ENCODE measurements around the gene ZNF346.

The ZNF346 gene

DNA sequence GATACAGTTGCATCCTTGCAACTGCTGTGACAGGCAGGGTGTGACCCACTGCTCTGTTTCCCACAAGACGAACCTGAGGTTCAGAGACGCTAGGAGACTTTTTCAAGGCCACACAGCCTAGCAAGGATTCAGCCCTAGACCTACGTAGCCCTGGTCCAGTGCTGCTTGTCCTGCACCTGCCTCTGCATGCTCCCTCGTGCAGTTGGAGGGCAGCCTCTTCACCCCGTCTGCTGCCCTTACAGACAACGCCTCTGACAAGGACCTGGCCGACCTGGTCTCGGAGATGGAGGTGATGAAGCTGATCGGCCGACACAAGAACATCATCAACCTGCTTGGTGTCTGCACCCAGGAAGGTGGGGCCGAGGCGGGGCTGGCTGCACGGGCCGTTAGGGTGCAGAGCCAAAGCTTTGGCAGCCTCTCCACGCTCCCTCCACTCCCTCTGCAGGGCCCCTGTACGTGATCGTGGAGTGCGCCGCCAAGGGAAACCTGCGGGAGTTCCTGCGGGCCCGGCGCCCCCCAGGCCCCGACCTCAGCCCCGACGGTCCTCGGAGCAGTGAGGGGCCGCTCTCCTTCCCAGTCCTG is 72.7 kb downstream of the ZNF346 start:
- DNase-seq, result no peak

DNA sequence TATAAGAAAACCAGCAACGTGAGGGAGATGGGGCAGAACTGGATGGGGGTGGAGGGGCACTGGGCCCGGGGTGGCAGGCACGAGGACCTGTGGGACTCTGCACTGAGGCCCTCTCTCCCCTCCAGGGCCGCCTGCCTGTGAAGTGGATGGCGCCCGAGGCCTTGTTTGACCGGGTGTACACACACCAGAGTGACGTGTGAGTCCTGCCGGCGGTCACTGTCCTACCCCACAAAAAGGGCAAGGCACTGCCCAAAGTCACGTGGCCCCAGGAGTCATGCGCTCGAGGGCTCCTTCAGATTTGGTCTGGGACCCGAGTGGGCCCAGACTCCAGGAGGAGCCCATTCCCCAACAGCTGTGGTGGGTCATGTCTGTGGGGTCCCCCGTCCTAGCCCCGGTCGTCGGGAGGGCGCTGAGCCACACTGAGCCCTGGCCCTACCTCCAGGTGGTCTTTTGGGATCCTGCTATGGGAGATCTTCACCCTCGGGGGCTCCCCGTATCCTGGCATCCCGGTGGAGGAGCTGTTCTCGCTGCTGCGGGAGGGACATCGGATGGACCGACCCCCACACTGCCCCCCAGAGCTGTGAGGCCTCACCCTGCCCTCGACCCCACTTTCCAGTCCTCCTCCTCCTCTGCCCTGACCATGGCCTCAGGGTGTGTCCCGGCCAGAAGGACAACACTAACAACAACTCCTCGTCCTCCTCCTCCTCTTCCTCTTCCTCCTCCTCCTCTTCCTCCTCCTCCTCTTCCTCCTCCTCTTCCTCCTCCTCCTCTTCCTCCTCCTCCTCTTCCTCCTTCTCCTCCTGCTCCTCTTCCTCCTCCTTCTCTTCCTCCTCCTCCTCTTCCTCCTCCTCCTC is 73.9 kb downstream of the ZNF346 start:
- DNase-seq, result no peak

DNA sequence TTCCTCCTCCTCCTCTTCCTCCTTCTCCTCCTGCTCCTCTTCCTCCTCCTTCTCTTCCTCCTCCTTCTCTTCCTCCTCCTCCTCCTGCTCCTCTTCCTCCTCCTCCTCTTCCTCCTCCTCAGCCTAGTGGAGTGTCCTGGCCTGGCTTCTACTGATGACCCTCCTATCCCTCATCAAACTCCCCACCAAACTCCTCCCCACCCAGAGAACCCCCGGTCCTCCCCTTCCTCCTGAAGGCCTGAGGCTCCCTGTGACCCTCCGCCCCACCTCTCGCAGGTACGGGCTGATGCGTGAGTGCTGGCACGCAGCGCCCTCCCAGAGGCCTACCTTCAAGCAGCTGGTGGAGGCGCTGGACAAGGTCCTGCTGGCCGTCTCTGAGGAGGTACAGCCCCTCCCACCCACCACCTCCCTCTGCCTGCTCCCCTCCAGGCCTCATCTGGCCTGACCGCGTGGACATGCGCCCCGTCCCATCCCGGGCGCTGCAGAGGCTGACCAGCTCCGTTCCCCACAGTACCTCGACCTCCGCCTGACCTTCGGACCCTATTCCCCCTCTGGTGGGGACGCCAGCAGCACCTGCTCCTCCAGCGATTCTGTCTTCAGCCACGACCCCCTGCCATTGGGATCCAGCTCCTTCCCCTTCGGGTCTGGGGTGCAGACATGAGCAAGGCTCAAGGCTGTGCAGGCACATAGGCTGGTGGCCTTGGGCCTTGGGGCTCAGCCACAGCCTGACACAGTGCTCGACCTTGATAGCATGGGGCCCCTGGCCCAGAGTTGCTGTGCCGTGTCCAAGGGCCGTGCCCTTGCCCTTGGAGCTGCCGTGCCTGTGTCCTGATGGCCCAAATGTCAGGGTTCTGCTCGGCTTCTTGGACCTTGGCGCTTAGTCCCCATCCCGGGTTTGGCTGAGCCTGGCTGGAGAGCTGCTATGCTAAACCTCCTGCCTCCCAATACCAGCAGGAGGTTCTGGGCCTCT is 74.8 kb downstream of the ZNF346 start:
- DNase-seq, result no peak

DNA sequence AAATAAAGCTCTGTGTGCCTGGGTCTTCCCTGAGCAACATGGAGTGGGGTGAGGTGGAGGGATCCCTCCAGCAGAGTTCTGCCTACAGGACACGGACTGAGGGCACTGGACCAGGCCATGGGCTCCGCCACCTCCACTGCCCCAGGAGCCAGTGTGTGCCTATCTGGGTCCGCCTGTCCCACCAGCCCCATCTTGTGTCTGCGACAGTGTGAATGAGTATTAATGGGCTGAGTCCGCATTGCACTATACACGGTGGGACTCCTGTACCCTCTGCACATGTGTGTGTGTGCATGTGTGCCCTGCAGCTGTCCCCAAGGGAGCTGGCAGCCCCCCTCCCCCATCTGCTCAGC is 75.6 kb downstream of the ZNF346 start:
- DNase-seq, result no peak

DNA sequence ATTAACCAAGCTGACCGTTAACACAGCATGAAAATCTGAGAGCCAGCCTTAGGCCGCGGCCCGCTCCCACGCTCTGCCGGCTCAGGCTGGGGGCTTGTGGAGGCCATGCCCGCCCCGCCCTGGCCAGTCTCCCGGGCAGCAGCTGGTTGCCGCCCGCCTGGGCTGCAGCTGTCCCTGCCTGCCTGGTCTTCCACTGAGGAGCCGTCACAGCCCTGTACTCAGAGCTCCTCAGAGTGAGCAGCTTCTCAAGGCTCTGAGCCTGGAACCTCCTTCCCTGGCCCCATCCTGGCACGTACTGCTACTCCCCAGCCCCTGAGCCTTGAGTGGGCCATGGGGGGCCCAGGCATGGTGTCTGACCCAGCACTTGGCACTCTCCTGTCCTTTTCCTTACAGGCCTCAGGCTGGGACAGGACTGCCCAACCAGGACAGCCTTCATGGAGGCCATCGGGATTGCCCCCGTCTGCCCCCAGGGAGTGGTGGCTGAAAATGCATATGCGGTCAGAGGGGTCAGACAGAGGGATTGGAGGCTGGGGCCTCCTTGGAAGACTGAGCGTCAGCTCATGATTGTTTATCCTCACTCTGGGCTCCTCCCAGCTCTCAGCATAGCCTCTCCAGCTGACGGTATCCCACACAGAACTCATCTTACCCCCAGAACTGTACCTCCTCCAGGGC is 76.1 kb downstream of the ZNF346 start:
- DNase-seq, result no peak

DNA sequence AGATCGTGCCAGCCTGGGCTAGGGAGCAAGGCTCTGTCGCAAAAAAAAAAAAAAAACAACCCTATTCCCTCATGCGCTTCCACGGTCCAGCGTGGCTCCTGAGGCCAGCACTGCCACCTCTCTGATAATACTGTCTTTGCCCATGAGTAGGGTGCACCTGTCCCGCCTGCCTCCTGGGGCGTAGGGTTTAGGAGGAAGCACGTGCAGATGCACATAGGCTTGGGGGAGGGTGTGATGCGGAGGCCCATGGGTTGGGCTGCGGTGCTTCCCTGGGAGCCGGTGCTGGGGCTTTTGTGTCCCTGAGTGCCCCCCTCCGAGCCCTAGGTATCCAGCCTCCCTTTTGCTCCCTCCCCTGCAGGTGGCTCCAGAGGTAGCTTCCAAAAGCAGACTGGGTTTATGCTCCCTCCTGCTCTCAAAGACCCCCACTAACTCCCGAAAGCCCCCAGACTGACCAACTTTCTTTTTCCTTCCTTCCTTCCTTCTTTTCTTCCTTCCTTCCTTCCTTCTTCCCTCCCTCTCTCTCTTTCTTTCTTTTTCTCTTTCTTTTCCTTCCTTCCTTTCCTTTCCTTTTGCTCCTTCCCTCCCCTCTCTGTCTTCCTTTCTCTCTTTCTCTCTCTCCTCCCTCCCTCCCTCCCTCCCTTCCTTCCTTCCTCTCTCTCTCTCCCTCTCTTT is 77.1 kb downstream of the ZNF346 start:
- DNase-seq, result no peak

DNA sequence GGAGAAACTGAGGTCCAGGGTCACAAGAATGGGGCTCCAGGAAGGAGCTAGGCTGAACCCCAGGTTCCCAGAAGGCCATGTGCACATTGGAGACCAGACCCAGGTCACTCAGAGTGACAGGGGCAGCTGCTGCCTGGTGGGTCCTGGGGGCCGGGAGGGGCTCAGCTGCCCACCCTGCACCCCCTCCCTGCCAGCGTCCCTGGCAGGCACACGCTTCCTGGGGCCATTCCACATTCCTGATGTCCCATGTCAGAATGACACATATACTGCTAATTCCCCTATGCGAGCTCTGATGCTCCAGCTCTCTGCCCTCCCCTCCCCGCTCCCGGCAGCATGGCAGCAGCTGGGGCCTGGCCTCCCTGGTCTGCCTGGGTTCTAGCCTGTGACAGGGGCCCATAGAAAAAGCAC is 78.2 kb downstream of the ZNF346 start:
- no peak for DNase-seq

DNA sequence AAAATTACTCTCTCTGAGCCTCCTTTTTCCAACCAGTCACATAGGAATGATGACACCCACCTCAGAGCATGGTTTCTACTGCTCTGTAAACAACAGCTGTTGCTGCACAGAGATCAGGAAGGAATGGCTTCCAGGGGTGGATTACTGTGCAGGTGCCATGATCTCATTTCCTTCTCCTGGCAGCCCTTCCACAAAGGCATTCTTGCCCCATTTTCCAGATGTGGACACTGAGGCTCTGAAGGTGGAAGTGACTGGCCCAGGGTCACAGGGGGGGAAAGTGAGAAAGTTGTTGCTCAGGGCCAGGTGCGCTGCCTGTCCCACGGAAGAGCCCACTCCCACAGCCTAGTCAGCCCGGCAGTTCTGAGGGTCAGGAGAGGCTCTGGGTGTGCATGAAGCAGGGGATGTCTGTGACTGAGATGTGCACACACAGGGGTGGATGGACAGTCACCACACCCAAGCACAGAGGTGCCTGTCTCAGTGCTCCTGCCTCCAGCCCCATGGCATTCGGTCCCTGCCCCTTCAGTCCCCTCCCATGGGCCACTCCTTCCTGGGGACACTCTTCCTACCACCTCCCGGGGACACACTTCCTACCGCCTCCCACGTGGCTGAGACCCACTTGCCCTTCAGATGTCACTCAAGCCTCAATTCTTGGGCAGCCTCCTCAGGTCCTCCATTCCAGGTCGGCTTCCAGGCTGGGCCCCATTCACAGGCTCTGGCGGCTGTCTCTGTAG is 81.2 kb downstream of the ZNF346 start:
- DNase-seq, result no peak

DNA sequence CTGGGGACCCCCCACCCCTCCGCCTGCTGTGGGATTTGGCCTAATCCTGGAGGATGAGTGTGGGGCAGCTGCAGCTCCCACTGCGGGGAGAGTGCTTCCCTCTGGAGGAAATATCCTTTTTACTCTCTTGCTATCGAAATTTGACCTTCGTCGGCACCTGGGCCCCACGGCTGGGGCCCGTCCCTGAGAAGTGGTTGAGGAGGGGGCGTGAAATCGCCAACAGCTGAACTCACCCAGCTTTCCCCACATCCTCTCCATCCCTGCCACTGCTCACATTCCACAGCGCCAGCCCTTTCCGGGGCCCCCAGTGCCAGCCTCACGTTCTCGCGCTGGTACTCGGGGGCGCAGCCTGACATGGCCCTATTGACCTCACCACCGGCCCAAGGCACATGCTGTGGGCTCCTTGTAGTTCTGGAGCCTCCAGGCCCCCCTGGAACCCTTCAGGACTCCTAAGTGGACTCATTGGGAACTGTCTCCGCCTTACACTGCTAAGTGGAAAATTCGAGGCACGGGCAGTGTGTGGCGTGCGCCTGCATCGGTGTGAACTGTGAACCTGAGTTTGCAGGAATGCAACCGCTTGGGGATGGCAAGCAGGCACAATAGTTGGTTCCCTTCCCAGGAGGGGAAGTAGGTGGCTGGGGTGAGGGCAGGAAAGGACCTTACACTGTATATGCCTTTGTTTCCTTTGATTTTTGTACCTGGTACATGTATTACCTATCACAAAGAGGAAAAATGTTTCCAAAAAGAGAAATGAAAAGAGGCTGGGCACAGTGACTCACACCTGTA is 83.4 kb downstream of the ZNF346 start:
- no peak for DNase-seq

DNA sequence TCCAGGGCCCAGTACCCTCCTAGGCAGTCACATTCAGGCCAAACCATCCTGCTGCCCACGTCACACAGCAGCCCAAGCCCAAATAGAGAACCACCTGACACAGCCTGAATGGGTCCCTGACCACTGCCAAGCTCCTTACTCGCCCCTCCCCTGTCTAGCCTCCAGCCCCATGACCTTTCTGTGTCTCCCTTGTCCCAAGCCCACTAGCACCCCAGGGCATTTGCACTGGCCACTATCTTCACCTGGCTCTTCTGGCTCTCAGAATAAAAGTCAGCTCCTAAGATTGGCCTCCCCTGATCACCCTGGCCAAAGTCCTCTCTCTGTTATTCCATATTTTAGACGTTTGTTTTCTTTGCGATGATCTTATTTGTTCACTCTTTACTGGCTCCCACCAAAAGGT is 84.7 kb downstream of the ZNF346 start:
- DNase-seq, result no peak

DNA sequence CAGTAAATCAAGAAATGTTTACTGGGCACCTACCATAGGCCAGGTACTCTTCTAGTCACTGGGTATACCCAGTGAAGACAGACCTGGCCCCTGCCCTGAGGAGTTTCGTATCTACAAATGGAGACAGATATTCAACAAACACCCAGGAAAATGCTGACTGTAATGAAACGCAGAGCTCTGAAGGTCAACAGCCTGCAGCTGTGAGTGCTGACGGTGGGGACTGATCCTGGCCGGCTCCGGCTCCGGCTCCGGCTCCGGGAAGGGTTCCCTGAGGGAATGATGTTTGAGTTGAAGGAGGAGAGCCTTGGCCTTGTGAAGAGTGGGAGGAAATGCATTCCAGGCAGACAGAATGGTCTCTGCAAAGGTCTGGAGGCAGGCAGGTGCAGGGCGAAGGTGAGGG is 87.3 kb downstream of the ZNF346 start:
- DNase-seq, result no peak

DNA sequence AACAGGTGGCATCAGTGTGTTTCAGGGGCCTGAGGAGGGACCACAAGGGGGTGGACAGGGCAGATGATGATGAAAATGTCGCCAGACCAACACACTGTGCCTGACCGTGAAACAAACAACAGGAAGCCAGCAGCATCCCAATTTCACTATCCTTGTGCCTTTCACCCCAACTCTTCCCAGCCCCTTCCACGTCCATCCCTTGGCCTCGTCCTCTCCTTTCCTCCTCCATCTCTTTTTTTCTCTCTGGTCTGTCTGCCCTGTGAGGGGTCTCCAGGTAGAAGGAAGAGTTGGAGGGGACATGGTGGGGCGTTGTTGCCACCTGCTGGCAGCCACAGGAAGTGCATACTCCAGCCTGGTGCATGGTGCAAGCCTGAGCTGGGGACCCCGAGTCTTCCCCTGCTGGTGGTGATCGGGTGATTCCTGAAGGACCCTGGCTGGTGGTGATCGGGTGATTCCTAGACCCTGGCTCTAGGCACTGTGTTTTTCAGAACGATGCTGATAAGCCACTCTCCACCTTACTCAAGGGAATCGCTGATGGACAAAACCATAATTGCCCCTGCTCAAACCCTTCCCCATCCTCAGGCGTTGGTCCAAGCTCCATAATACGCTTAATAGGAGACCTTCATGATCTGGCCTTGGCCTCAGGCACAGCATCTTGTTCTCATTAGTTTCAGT is 89.4 kb downstream of the ZNF346 start:
- DNase-seq, result no peak

DNA sequence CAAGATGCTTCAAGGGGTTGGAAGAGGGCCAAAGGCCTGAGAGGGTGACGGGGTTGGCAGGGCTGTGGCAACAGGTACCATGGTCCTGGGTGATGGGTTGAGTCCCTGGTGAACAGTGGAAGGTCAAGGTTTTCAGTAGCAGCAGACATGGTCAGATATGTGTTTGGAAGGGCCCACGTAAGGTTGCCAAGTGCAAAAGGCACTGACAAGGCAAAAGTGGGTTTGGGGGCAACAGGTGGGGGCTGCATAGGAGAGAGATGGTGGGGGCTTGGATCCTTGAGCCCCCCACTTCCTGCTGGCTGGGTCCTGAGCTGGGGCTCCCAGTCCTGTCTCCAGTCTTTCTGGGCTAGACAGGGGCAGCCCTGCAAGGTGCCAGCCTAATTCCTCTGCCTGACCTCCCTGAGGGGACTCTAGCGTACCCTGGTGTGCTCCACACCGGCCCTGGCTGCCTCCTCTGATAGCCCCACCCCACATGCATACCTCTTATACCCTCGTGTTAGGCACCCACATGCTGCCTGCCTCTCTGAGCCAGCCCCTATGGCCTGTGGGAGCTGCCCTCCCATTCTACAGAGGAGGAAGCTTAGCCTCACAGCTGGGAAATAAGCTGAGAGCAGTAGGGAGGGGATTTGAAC is 90.2 kb downstream of the ZNF346 start:
- no peak for DNase-seq

DNA sequence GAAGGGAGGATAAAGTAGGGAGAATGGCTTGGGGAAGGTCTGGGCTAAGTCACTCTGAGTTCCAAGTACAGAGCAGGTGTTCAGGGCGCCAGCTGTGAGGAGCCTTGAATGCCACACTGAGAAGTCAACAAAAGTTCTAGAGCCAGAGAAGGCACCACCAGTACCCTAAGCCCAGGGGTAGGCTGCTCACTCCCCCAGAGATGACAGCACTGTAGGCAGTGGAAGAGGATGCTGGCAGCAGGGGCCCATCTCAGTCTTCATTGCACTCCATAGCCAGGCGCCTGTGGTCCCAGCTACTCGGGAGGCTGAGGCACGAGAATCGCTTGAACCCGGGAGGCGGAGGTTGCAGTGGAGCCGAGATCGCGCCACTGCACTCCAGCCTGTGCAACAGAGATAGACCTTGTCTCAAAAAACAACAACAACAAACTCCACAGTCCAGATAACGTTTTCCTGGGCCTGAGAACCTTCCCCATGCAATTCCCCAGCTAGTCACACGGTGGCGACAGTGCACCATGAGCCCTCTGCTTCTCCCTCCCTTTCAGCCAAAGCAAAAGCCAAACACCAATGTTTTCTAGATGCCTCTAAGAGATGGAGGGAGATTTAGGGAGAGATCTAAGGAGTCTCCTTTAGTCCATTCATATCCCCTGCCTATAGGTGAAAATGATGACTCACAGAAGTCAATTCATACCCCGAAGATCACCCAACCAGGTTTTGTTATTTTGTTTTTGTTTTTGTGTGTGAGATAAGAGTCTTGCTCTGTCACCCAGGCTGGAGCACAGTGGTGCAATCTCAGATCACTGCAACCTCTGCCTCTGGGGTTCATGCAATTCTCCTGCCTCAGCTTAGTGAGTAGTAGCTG is 91.3 kb downstream of the ZNF346 start:
- DNase-seq, result peak; percentile 24

DNA sequence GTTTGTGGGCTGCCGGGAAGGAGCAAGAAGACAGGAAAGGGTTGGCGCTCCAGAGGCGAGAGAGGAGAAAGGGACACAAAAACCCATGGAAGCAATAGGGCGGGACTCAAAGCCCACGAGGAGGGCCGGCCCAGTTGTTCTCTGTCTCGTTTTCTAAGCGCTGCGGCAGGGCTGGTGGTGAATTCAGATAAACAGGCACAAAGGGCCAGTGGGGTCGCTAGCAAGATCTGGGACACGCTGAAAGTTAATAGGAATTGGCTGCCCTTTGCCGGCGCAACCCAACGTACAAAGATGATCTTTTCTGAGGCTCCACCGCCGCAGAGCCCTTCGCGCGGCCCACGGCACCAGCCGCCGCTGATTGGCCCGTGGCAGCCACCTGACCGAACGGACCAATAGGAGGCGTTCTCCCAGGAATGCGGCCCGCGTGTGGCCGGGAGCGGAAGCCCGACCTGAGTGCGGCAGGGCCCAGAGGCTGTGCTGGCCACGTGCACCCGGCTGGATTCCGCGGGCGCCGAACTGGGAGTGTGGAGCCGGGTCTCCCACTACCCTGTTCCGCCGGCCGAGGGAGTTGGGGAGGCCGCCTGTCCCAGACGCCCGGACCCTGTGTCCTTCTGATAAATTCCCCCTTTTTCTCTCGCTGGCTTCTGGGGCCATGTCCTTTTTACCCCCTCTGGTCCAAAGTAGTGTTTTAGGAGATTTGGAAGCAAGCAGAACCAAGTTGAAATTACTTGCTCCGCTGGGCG is 94.3 kb downstream of the ZNF346 start:
- peak; percentile 51 for DNase-seq

DNA sequence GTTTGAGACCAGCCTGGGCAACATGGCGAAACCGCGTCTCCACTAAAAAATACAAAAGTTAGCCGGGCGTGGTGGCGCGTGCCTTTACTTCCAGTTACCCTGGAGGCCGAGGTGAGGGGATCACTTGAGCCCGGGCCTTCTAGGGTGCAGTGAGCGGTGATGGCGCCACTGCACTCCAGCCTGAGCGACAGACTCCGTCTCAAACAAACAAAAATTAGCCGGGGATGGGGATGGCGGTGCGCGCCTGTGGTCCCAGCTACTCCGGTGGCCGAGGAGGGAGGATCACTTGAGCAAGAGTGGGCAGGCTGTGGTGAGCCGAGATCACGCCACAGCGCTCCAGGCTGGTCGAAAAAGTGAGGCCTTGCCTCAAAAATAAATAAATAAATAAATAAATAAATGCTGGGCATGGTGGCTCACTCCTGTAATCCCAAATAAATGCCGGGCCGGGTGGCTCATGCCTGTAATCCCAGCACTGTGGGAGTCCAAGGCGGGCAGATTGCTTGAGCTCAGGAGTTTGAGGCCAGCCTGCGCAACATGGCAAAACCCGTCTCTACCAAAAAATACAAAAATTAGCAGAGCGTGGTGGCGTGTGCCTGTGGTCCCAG is 95.0 kb downstream of the ZNF346 start:
- DNase-seq, result no peak

DNA sequence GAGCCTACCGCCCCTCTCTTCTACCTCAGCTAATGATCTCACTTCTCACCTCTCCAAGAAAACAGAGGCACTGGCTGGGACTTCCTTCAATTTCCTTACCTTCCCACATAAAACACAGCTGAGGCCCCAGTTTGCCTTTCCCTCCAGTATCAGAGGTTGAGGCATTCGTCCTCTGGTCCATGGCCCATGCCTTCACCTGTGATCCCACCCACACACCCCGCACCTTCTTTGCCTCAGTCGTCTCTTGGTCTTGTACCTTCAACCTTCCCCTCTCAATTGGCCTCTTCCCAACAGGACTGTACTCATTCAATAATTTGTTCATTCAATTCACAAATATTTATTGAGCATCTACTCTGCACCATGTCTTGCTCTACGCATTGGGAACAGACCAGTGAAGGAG is 100.1 kb downstream of the ZNF346 start:
- no peak for DNase-seq

Measured in DMS153 (cell line).